Panc1 (cell line): Measurements from ENCODE around the gene SNX24. TPM values are rescaled to one million over a fixed set of nuclear protein-coding genes. Genes with fewer than 3 reads are reported as not detected.

Source experiments
- ATAC-seq: fragments of 200-7000 bp; cut with Tn5 transposase; 2 replicates; pipeline ENCODE4 v1.9.1; 2020; ENCODE audit warnings: mild to moderate bottlenecking, moderate library complexity
- BruUV-seq: library from RNA; stranded (reverse); fragments of 400-500 nt; replicated peaks from 2 replicates; lab custom pipeline; 2021; lab: Mats Ljungman, UMichigan
- CTCF ChIA-PET: fragments of 300-600 bp; sonication (Branson Sonifier 250); formaldehyde crosslinking; loops from one replicate; lab custom pipeline; 2022; ENCODE audit warnings: antibody characterized with exemption; lab: Charles Lee
- POLR2A ChIA-PET: fragments of 300-600 bp; sonication (Branson Sonifier 250); formaldehyde crosslinking; loops from one replicate; lab custom pipeline; 2022; ENCODE audit warnings: antibody characterized with exemption; lab: Charles Lee
- DNase-seq: peaks from one replicate; pipeline ENCODE4 v3.0.0-alpha.2; 2010; ENCODE audit warnings: low read depth, low spot score
- H3K27ac ChIP-seq: 2 replicates; pipeline ENCODE4 v1.5.1; 2011; ENCODE audit warnings: mild to moderate bottlenecking, low read length, inconsistent platforms
- H3K27me3 ChIP-seq: fragments of 200-500 bp; sonication (Bioruptor generic); 2 replicates; pipeline ENCODE4 v1.6.0; 2014; ENCODE audit warnings: low read length, inconsistent platforms; ENCODE audit not compliant: control insufficient read depth, insufficient read depth
- H3K36me3 ChIP-seq: fragments of 200-500 bp; sonication (Bioruptor generic); 2 replicates; pipeline ENCODE4 v1.5.1; 2014; ENCODE audit warnings: inconsistent platforms, mild to moderate bottlenecking, low read length, moderate library complexity; ENCODE audit not compliant: control insufficient read depth, insufficient read depth
- H3K4me1 ChIP-seq: 2 replicates; pipeline ENCODE4 v1.5.1; 2011; ENCODE audit warnings: inconsistent platforms, mild to moderate bottlenecking, low read length, moderate library complexity; ENCODE audit not compliant: control insufficient read depth, insufficient read depth
- H3K4me3 ChIP-seq, 2 experiments: 2 replicates each; pipeline ENCODE4 v1.5.1; 2011 to 2012; ENCODE audit warnings: low read depth in 2 of 2, low read length in 2 of 2, mild to moderate bottlenecking in 2 of 2, inconsistent platforms in 1 of 2, moderate library complexity in 1 of 2
- H3K9me3 ChIP-seq: fragments of 200-500 bp; sonication (Bioruptor generic); 2 replicates; pipeline ENCODE4 v1.5.1; 2014; ENCODE audit warnings: low read depth, mild to moderate bottlenecking, inconsistent platforms, low read length, moderate library complexity; ENCODE audit not compliant: control insufficient read depth, insufficient read depth
- CTCF ChIP-seq: fragments of 450-650 bp; IDR thresholded peaks from 2 replicates; pipeline ENCODE4 v1.5.1; 2017; ENCODE audit warnings: mild to moderate bottlenecking
- POLR2AphosphoS5 ChIP-seq: IDR thresholded peaks from 2 replicates; pipeline ENCODE4 v1.6.1; 2012; ENCODE audit warnings: mild to moderate bottlenecking, low read depth, low read length, moderate library complexity
- SIN3A ChIP-seq: IDR thresholded peaks from 2 replicates; pipeline ENCODE4 v1.6.1; 2012; ENCODE audit warnings: low read depth, mild to moderate bottlenecking, low read length, moderate library complexity, borderline replicate concordance; ENCODE audit not compliant: insufficient read depth
- TCF7L2 ChIP-seq: IDR thresholded peaks from 2 replicates; pipeline ENCODE4 v1.6.1; 2011; ENCODE audit warnings: mild to moderate bottlenecking, low read depth, low read length, inconsistent platforms
- in situ Hi-C: cut with HindIII; loops from 2 replicates; pipeline ENCODE4 v1.10.0; 2016; ENCODE audit warnings: low sequenced_read_pairs, low pct_unique_long_range_greater_than_20kb
- intact Hi-C: fragments of 100-400 bp; cut with micrococcal nuclease; formaldehyde crosslinking; loops from one replicate; pipeline ENCODE4 v1.10.0; 2022; ENCODE audit not compliant: unreplicated experiment
- total RNA-seq: library from RNA; stranded (reverse); gene quantifications from one replicate; pipeline ENCODE4 v1.2.1, GENCODE V29; 2021; ENCODE audit not compliant: unreplicated experiment
- TF ChIP-seq, protein P1 (sequence below), 2 experiments: IDR thresholded peaks; 2 replicates each; pipeline ENCODE4 v1.6.1; 2011 to 2012; ENCODE audit warnings: low read depth in 2 of 2, control low read depth in 1 of 2, low read length in 1 of 2, mild to moderate bottlenecking in 1 of 2, moderate library complexity in 1 of 2; ENCODE audit not compliant: insufficient read depth in 1 of 2

Gene SNX24
- total RNA-seq, 1 experiment from 2014 or later = 32.8 TPM

DNA sequence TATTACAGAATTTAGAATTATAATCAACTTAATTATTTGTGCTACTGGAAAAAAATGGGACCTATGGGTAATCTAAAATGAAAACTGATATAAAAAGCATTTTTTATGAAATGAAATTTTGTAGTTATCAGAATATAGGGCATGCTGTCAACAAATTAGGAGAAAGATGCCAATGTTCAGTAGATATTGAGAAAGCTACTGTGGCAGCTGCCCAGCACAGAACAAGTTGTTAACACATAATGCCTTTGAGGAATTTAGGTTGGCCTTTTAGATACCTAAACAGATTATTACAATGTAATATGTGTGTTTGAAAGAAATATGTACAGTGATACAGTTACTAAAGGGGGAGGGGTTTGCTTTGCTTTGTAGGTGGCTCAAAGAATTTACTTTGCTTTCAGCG is 137.0 kb downstream of the SNX24 start:
- Histone ChIP-seq H3K9me3 (no peaks in the 10 kb centered on the region), H3K4me1 (no peaks in the 10 kb centered on the region), H3K4me3 (no peak overlapping the region), H3K27ac (no peak overlapping the region), H3K27me3 (no peaks in the 10 kb centered on the region), H3K36me3 (no peaks in the 10 kb centered on the region)
- POLR2A ChIA-PET = no interaction called here
- no TSS peak for BruUV-seq
- CTCF ChIA-PET = no interaction called here
- in situ Hi-C loops (no loop called here), intact Hi-C loops (no loop called here)
- DNase-seq (no peak), ATAC-seq (no peak)
- TF ChIP-seq POLR2AphosphoS5 = no peak
- TF ChIP-seq, protein P1, sequence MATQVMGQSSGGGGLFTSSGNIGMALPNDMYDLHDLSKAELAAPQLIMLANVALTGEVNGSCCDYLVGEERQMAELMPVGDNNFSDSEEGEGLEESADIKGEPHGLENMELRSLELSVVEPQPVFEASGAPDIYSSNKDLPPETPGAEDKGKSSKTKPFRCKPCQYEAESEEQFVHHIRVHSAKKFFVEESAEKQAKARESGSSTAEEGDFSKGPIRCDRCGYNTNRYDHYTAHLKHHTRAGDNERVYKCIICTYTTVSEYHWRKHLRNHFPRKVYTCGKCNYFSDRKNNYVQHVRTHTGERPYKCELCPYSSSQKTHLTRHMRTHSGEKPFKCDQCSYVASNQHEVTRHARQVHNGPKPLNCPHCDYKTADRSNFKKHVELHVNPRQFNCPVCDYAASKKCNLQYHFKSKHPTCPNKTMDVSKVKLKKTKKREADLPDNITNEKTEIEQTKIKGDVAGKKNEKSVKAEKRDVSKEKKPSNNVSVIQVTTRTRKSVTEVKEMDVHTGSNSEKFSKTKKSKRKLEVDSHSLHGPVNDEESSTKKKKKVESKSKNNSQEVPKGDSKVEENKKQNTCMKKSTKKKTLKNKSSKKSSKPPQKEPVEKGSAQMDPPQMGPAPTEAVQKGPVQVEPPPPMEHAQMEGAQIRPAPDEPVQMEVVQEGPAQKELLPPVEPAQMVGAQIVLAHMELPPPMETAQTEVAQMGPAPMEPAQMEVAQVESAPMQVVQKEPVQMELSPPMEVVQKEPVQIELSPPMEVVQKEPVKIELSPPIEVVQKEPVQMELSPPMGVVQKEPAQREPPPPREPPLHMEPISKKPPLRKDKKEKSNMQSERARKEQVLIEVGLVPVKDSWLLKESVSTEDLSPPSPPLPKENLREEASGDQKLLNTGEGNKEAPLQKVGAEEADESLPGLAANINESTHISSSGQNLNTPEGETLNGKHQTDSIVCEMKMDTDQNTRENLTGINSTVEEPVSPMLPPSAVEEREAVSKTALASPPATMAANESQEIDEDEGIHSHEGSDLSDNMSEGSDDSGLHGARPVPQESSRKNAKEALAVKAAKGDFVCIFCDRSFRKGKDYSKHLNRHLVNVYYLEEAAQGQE (IDR thresholded peaks at IDR 0.05; ENCODE audit: insufficient read depth in 1 of 2, low read depth in 2 of 2, low read length in 1 of 2) = no peak
- TF ChIP-seq SIN3A = no peak
- TF ChIP-seq TCF7L2 = no peak
- TF ChIP-seq CTCF = no peak

GRCh38 chr5:122984425-122984824 is 139.0 kb downstream of the SNX24 start:
- Histone ChIP-seq H3K27me3 (no peaks in the 10 kb centered on the region), H3K36me3 (no peaks in the 10 kb centered on the region), H3K27ac (no peak overlapping the region), H3K4me1 (no peaks in the 10 kb centered on the region), H3K4me3 (no peak overlapping the region), H3K9me3 (no peaks in the 10 kb centered on the region)
- DNase-seq (no peak), ATAC-seq (no peak)
- CTCF ChIA-PET = no interaction called here
- in situ Hi-C loops = no loop called here
- TF ChIP-seq POLR2AphosphoS5 (no peak), SIN3A (no peak), CTCF (no peak), TCF7L2 (no peak)
- TF ChIP-seq, protein P1 (IDR thresholded peaks at IDR 0.05; ENCODE audit: insufficient read depth in 1 of 2, low read depth in 2 of 2, low read length in 1 of 2) = no peak
- POLR2A ChIA-PET = no interaction called here
- no TSS peak for BruUV-seq
- intact Hi-C loops = no loop called here
